Astrocyte (in vitro differentiated cells and primary cell): ENCODE data around the gene ASCL5.

ENCODE experiments used
- CTCF ChIP-seq: IDR thresholded peaks from 2 replicates; pipeline ENCODE4 v1.5.1; 2011; ENCODE audit warnings: low read depth, mild to moderate bottlenecking, inconsistent platforms, low read length, moderate library complexity; ENCODE audit not compliant: insufficient read depth
- EZH2 ChIP-seq: IDR thresholded peaks from 2 replicates; pipeline ENCODE4 v1.6.1; 2012; ENCODE audit warnings: mild to moderate bottlenecking, low read length, inconsistent platforms; ENCODE audit not compliant: insufficient read depth

GRCh38 chr1:201076092-201076491 lies 50.9 kb downstream of the ASCL5 start:
- TF ChIP-seq EZH2 (no peak), CTCF (no peak)
